ENCODE measurements around the gene RAB4A. TPM values are rescaled to one million over a fixed set of nuclear protein-coding genes. Genes with fewer than 3 reads are reported as not detected.

Gene RAB4A
- total and polyA plus RNA-seq, 9 of the 15 experiments (the other 6 are each of a cell fraction or from before 2014, with no cell fraction given): 8.3 to 61.0 (median 26.7) TPM

- TF ChIP-seq SLC30A9 (CRISPR knock-in tag; IDR thresholded peaks at IDR 0.05) (no peak), ZNF77 (CRISPR knock-in tag; IDR thresholded peaks at IDR 0.05) (no peak), MITF (IDR thresholded peaks at IDR 0.05) (0 out of 2 replicates have a peak, but pooled peaks have one; percentile 20), SNAPC5 (CRISPR knock-in tag; IDR thresholded peaks at IDR 0.05) (no peak), ZBTB9 (CRISPR knock-in tag; IDR thresholded peaks at IDR 0.05) (peak; percentile 86), ESRRB (CRISPR knock-in tag; IDR thresholded peaks at IDR 0.05; ENCODE audit: borderline replicate concordance) (no peak), ZC3H4 (CRISPR knock-in tag; IDR thresholded peaks at IDR 0.05; ENCODE audit: borderline replicate concordance) (no peak), HCFC1 (IDR thresholded peaks at IDR 0.05; ENCODE audit: low read depth, low read length) (peak; percentile 54), CBFA2T3 (IDR thresholded peaks at IDR 0.05) (no peak), ZNF318 (IDR thresholded peaks at IDR 0.05; ENCODE audit: borderline replicate concordance in 1 of 2, low read depth in 1 of 2) (no peak), ZNF436 (CRISPR knock-in tag; IDR thresholded peaks at IDR 0.05) (no peak), TBP (optimal IDR thresholded peaks at IDR 0.05; ENCODE audit: low read depth, low read length) (peak; percentile 49), MEIS2 (IDR thresholded peaks at IDR 0.05; ENCODE audit: partially characterized antibody) (peak; percentile 95), ZNF165 (CRISPR knock-in tag; IDR thresholded peaks at IDR 0.05; ENCODE audit: borderline replicate concordance) (no peak), TFAP4 (CRISPR knock-in tag; IDR thresholded peaks at IDR 0.05; ENCODE audit: borderline replicate concordance) (peak; percentile 80)
Measured at GRCh38 chr1:229270547-229271447, at the start of gene RAB4A (continued).
